C4-2B (cell line): ENCODE results near the gene UNG.

Source experiments
- ZFX ChIP-seq: fragments of 450-650 bp; IDR thresholded peaks from 2 replicates; pipeline ENCODE4 v1.6.1; 2017
- TF ChIP-seq, protein P1 (sequence below): fragments of 450-650 bp; conservative IDR thresholded peaks from 2 replicates; pipeline ENCODE4 v1.5.1; 2017; ENCODE audit warnings: mild to moderate bottlenecking

DNA sequence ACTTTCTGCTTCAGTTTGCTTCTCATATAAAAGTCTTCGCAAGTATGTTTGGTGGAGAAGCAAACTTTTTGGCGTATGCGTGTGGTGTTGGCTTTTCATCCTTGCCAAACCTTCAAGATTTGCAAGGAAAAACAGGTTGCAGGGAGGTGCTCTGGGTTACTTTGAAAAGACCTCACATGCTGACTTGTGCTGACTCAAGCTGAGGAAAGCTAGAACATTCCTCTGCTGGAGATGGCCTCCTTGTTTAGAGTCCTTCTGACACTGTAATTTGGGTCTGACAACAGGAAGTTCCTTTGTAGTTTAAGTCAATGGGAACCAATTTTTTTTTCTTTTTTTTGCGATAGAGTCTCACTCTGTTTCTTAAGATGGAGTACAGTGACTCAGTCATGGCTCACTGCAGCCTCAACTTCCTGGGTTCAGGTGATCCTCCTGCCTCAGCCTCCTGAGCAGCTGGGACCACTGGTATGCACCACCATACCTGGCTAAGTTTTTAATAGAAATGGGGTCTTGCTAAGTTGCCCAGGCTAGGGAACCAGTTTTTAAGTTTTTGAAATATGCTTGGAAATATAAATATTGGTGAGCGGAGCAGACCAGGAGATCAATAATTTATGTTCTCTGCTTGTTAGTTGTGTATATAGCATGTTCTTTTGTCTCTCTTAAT lies 16.4 kb downstream of the UNG start:
- TF ChIP-seq, protein P1, sequence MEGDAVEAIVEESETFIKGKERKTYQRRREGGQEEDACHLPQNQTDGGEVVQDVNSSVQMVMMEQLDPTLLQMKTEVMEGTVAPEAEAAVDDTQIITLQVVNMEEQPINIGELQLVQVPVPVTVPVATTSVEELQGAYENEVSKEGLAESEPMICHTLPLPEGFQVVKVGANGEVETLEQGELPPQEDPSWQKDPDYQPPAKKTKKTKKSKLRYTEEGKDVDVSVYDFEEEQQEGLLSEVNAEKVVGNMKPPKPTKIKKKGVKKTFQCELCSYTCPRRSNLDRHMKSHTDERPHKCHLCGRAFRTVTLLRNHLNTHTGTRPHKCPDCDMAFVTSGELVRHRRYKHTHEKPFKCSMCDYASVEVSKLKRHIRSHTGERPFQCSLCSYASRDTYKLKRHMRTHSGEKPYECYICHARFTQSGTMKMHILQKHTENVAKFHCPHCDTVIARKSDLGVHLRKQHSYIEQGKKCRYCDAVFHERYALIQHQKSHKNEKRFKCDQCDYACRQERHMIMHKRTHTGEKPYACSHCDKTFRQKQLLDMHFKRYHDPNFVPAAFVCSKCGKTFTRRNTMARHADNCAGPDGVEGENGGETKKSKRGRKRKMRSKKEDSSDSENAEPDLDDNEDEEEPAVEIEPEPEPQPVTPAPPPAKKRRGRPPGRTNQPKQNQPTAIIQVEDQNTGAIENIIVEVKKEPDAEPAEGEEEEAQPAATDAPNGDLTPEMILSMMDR, result no peak
- no peak for TF ChIP-seq ZFX
